ENCODE measurements around the gene TMEM229B. TPM values are rescaled to one million over a fixed set of nuclear protein-coding genes. Genes with fewer than 3 reads are reported as not detected.

TMEM229B gene
- total RNA-seq, 4 donors from 2014 or later = 0.30 to 0.76 (median 0.50) TPM

- Histone ChIP-seq H3K9me3 (no peaks in the 10 kb centered on the region), H3K27ac (no peak overlapping the region), H3K4me3 (no peak overlapping the region), H3K4me1 (no peaks in the 10 kb centered on the region), H3K36me3 (no peaks in the 10 kb centered on the region), H3K27me3 (peaks cover 0 to 4% (median 0%) of the 10 kb centered on the region in 4 donors)
- DNase-seq = no peak
- intact Hi-C loops (cut with DNase I) = no loop called here
- TF ChIP-seq POLR2A (IDR thresholded peaks at IDR 0.05) (no peak), CTCF (IDR thresholded peaks at IDR 0.05) (no peak)
- 80 to 90% methylated on average over 1 of the region's 1 CpG for WGBS, 2 donors
Observed at GRCh38 chr14:67461996-67462395, 26.5 kb downstream of the TMEM229B start.

GRCh38 chr14:67461341-67461985 is 27.1 kb downstream of the TMEM229B start:
- TF ChIP-seq POLR2A (IDR thresholded peaks at IDR 0.05) (no peak), CTCF (IDR thresholded peaks at IDR 0.05) (no peak)
- intact Hi-C loops (cut with DNase I) = no loop called here

GRCh38 chr14:67459336-67459735 is 29.2 kb downstream of the TMEM229B start:
- no peaks in the 10 kb centered on the region for H3K36me3 ChIP-seq
- 69 to 98% methylated on average over 3 to 4 of the region's 5 CpGs for WGBS, 2 donors
- H3K4me3 ChIP-seq = no peak overlapping the region
- DNase-seq = no peak
- intact Hi-C loops (cut with DNase I) = no loop called here
- peaks cover 0 to 14% (median 0%) of the 10 kb centered on the region in 4 donors for H3K27me3 ChIP-seq
- no peaks in the 10 kb centered on the region for H3K4me1 ChIP-seq
- TF ChIP-seq CTCF (IDR thresholded peaks at IDR 0.05) (no peak), POLR2A (IDR thresholded peaks at IDR 0.05) (no peak)
- no peak overlapping the region for H3K27ac ChIP-seq
- no peaks in the 10 kb centered on the region for H3K9me3 ChIP-seq

More at GRCh38 chr14:67461341-67461985, 27.1 kb downstream of the TMEM229B start:
- no peak for DNase-seq
- no peaks in the 10 kb centered on the region for H3K4me1 ChIP-seq
- 67 to 68% methylated on average over 3 of the region's 3 CpGs for WGBS, 2 donors
- H3K27me3 ChIP-seq = peaks cover 0 to 8% (median 0%) of the 10 kb centered on the region in 4 donors
- H3K4me3 ChIP-seq = no peak overlapping the region
- no peaks in the 10 kb centered on the region for H3K9me3 ChIP-seq
- no peak overlapping the region for H3K27ac ChIP-seq
- H3K36me3 ChIP-seq = no peaks in the 10 kb centered on the region

- H3K4me1 ChIP-seq = no peaks in the 10 kb centered on the region
- no peak overlapping the region for H3K4me3 ChIP-seq
- 50 to 80% methylated on average over 1 to 2 of the region's 6 CpGs for WGBS, 2 donors
- TF ChIP-seq POLR2A (IDR thresholded peaks at IDR 0.05) (no peak), CTCF (IDR thresholded peaks at IDR 0.05) (no peak)
- no peaks in the 10 kb centered on the region for H3K9me3 ChIP-seq
- no peaks in the 10 kb centered on the region for H3K36me3 ChIP-seq
- no peak for DNase-seq
- H3K27ac ChIP-seq = no peak overlapping the region
- intact Hi-C loops (cut with DNase I) = no loop called here
- H3K27me3 ChIP-seq = peaks cover 0 to 14% (median 0%) of the 10 kb centered on the region in 4 donors
Observed at GRCh38 chr14:67457782-67458181, 30.7 kb downstream of the TMEM229B start.

- intact Hi-C loops (cut with DNase I) = no loop called here
- WGBS, 2 donors = 78 to 92% methylated on average over 5 of the region's 5 CpGs
- no peaks in the 10 kb centered on the region for H3K9me3 ChIP-seq
Observed at GRCh38 chr14:67456732-67457131, 31.8 kb downstream of the TMEM229B start.

More at GRCh38 chr14:67456732-67457131, 31.8 kb downstream of the TMEM229B start:
- peaks cover 0 to 14% (median 0%) of the 10 kb centered on the region in 4 donors for H3K27me3 ChIP-seq
- no peaks in the 10 kb centered on the region for H3K4me1 ChIP-seq
- H3K36me3 ChIP-seq = no peaks in the 10 kb centered on the region
- no peak overlapping the region for H3K27ac ChIP-seq
- H3K4me3 ChIP-seq = no peak overlapping the region
- TF ChIP-seq POLR2A (IDR thresholded peaks at IDR 0.05) = no peak
- TF ChIP-seq CTCF (IDR thresholded peaks at IDR 0.05) = no peak
- no peak for DNase-seq

Data from esophagus squamous epithelium (tissue), 5 donors.